SK-N-SH (cell line): Measurements from ENCODE around the gene SESN1. TPM values are rescaled to one million over a fixed set of nuclear protein-coding genes. Genes with fewer than 3 reads are reported as not detected.

Experiments used
- CTCF ChIA-PET: fragments of 300-600, 350-600 bp; formaldehyde crosslinking; extraction: SDS; loops from one replicate; lab custom pipeline; 2021; lab: Yijun Ruan, JAX
- POLR2A ChIA-PET: fragments of 350-600 bp; sonication (Branson Sonifier 250); formaldehyde crosslinking; extraction: SDS; loops from one replicate; lab custom pipeline; 2020; ENCODE audit warnings: antibody characterized with exemption, inconsistent platforms; lab: Yijun Ruan, JAX
- DNase-seq: peaks from one replicate; pipeline ENCODE4 v3.0.0; 2012
- H2AFZ ChIP-seq: fragments of 200-600 bp; sonication (generic); 2 replicates; pipeline ENCODE4 v1.8.1; 2016; ENCODE audit warnings: antibody characterized with exemption, mild to moderate bottlenecking, low read depth
- H3F3A ChIP-seq: fragments of 200-600 bp; sonication (generic); replicated peaks from 2 replicates; pipeline ENCODE3; 2016; ENCODE audit warnings: antibody characterized with exemption, mild to moderate bottlenecking; ENCODE audit not compliant: insufficient read depth
- H3K27ac ChIP-seq, 2 experiments: fragments of 200-500 bp in 1 of 2; fragments of 200-600 bp in 1 of 2; sonication (Bioruptor generic) in 1 of 2; sonication (generic), shearing (Covaris generic) in 1 of 2; 2 replicates each; pipeline versions ENCODE4 v1.5.1 to v1.6.1; 2014 to 2016; ENCODE audit warnings: low read depth in 2 of 2, inconsistent platforms in 1 of 2, low read length in 1 of 2, mild to moderate bottlenecking in 1 of 2, mixed read lengths in 1 of 2
- H3K27me3 ChIP-seq: fragments of 200-600 bp; sonication (generic), shearing (Covaris generic); 2 replicates; pipeline ENCODE4 v1.6.1; 2016; ENCODE audit warnings: mixed run types; ENCODE audit not compliant: insufficient read depth
- H3K36me3 ChIP-seq, 2 experiments: fragments of 200-500 bp in 1 of 2; fragments of 200-600 bp in 1 of 2; sonication (Bioruptor generic) in 1 of 2; sonication (generic) in 1 of 2; replicated peaks in 1 of 2; 2 replicates each; pipeline versions ENCODE3 to v1.5.1; 2014 to 2016; ENCODE audit warnings: low read length in 1 of 2, mild to moderate bottlenecking in 1 of 2; ENCODE audit not compliant: insufficient read depth in 2 of 2, control insufficient read depth in 1 of 2
- H3K4me1 ChIP-seq, 2 experiments: fragments of 200-500 bp in 1 of 2; fragments of 200-600 bp in 1 of 2; sonication (Bioruptor generic) in 1 of 2; sonication (generic), shearing (Covaris generic) in 1 of 2; 2 replicates each; pipeline versions ENCODE4 v1.5.1 to v1.6.1; 2014 to 2016; ENCODE audit warnings: low read depth in 1 of 2, low read length in 1 of 2, mixed run types in 1 of 2; ENCODE audit not compliant: insufficient read depth in 2 of 2, control insufficient read depth in 1 of 2
- H3K4me2 ChIP-seq: fragments of 200-600 bp; sonication (generic), shearing (Covaris generic); 2 replicates; pipeline ENCODE4 v1.6.1; 2017; ENCODE audit warnings: mixed run types
- H3K4me3 ChIP-seq, 2 experiments: fragments of 200-500 bp in 1 of 2; fragments of 200-600 bp in 1 of 2; sonication (Bioruptor generic) in 1 of 2; sonication (generic), shearing (Covaris generic) in 1 of 2; 2 replicates each; pipeline versions ENCODE4 v1.5.1 to v1.8.1; 2014 to 2016; ENCODE audit warnings: low read depth in 2 of 2, inconsistent platforms in 1 of 2, low read length in 1 of 2, mild to moderate bottlenecking in 1 of 2, mixed read lengths in 1 of 2, moderate library complexity in 1 of 2
- H3K79me2 ChIP-seq: fragments of 200-600 bp; sonication (generic); 2 replicates; pipeline ENCODE4 v1.8.1; 2017; ENCODE audit warnings: mild to moderate bottlenecking; ENCODE audit not compliant: insufficient read depth
- H3K9ac ChIP-seq: fragments of 200-600 bp; sonication (generic); 2 replicates; pipeline ENCODE4 v1.6.1; 2017; ENCODE audit warnings: mixed run types
- H3K9me2 ChIP-seq: fragments of 200-600 bp; sonication (generic); 2 replicates; pipeline ENCODE4 v1.6.1; 2017; ENCODE audit warnings: mixed run types
- H3K9me3 ChIP-seq: fragments of 200-600 bp; sonication (generic); 2 replicates; pipeline ENCODE4 v1.6.1; 2017; ENCODE audit warnings: mixed run types, mild to moderate bottlenecking, moderate library complexity
- H4K20me1 ChIP-seq: fragments of 200-600 bp; sonication (generic); 2 replicates; pipeline ENCODE4 v1.6.1; 2017; ENCODE audit warnings: mild to moderate bottlenecking, mixed run types; ENCODE audit not compliant: insufficient read depth
- CHD2 ChIP-seq: fragments of 150-350 bp; IDR thresholded peaks from 2 replicates; pipeline ENCODE4 v1.6.1; 2018; ENCODE audit warnings: low read length; ENCODE audit not compliant: partially characterized antibody
- ELF1 ChIP-seq: IDR thresholded peaks from 2 replicates; pipeline ENCODE4 v1.4.0; 2012
- EP300 ChIP-seq, 2 experiments: IDR thresholded peaks; 2 replicates each; pipeline versions ENCODE4 v1.4.0 to v1.6.1; 2012; ENCODE audit warnings: borderline replicate concordance in 1 of 2, low read depth in 1 of 2, low read length in 1 of 2
- EZH2phosphoT487 ChIP-seq: fragments of 200-600 bp; sonication (generic); IDR thresholded peaks from 2 replicates; pipeline ENCODE4 v1.6.1; 2017; ENCODE audit warnings: low read depth, mixed run types, mild to moderate bottlenecking, antibody characterized with exemption, moderate library complexity, borderline replicate concordance
- FOSL2 ChIP-seq: IDR thresholded peaks from 2 replicates; pipeline ENCODE4 v1.4.0; 2012; ENCODE audit warnings: low read depth, mild to moderate bottlenecking, moderate library complexity, borderline replicate concordance
- FOXJ3 ChIP-seq: sonication (generic); formaldehyde crosslinking; IDR thresholded peaks from 2 replicates; pipeline ENCODE4 v1.5.1; 2020; ENCODE audit warnings: mild to moderate bottlenecking, missing genetic modification reagents
- GABPA ChIP-seq: IDR thresholded peaks from 2 replicates; pipeline ENCODE4 v1.4.0; 2012; ENCODE audit warnings: low read depth, mild to moderate bottlenecking
- MXI1 ChIP-seq: IDR thresholded peaks from 2 replicates; pipeline ENCODE4 v1.6.1; 2012; ENCODE audit warnings: mild to moderate bottlenecking, low read depth, low read length, improper control_type of control experiment
- NFIC ChIP-seq: IDR thresholded peaks from 2 replicates; pipeline ENCODE4 v1.4.0; 2012; ENCODE audit warnings: borderline replicate concordance
- NRF1 ChIP-seq: IDR thresholded peaks from 2 replicates; pipeline ENCODE4 v1.6.1; 2012; ENCODE audit warnings: low read depth, mild to moderate bottlenecking, low read length
- POLR2AphosphoS5 ChIP-seq: IDR thresholded peaks from 2 replicates; pipeline ENCODE4 v1.6.1; 2012; ENCODE audit warnings: low read depth, low read length
- RAD21 ChIP-seq: IDR thresholded peaks from 2 replicates; pipeline ENCODE4 v1.6.1; 2012; ENCODE audit warnings: mild to moderate bottlenecking, low read length
- RXRA ChIP-seq: IDR thresholded peaks from 2 replicates; pipeline ENCODE4 v1.4.0; 2012; ENCODE audit warnings: low read depth, mild to moderate bottlenecking, borderline replicate concordance
- SIN3A ChIP-seq: IDR thresholded peaks from 2 replicates; pipeline ENCODE4 v1.6.1; 2012; ENCODE audit warnings: low read depth, mild to moderate bottlenecking, low read length, moderate library complexity, borderline replicate concordance
- SMC3 ChIP-seq: IDR thresholded peaks from 2 replicates; pipeline ENCODE4 v1.6.1; 2012; ENCODE audit warnings: low read depth, low read length, improper control_type of control experiment
- USF1 ChIP-seq: IDR thresholded peaks from 2 replicates; pipeline ENCODE4 v1.4.0; 2012; ENCODE audit warnings: low read depth, borderline replicate concordance
- ZBTB33 ChIP-seq: IDR thresholded peaks from 2 replicates; pipeline ENCODE4 v1.4.0; 2012; ENCODE audit warnings: low read depth, borderline replicate concordance
- WGBS: methylation state at CpG from one replicate; pipeline ENCODE4 v1.1.6; 2017; ENCODE audit warnings: low lambda C conversion rate; 5-methylcytosine and 5-hydroxymethylcytosine counted together
- polyA plus RNA-seq, 3 experiments: library from polyadenylated mRNA; depleted of rRNA; stranded (reverse); fragments of >200 nt; gene quantifications; 2 replicates each; pipeline ENCODE4 v1.2.3, GENCODE V29; 2012
- TF ChIP-seq, protein P1 (sequence below): IDR thresholded peaks from 2 replicates; pipeline ENCODE4; 2012
- TF ChIP-seq, protein P2 (sequence below): fragments of 150-350 bp; IDR thresholded peaks from 2 replicates; pipeline ENCODE4 v1.6.1; 2017; ENCODE audit warnings: antibody characterized with exemption, low read length, low read depth, borderline replicate concordance

Gene SESN1
- polyA plus RNA-seq, 1 of the 3 experiments (the other 2 are of a cell fraction): 13.1 TPM

- TF ChIP-seq MXI1 (no peak), FOSL2 (no peak), RAD21 (no peak), GABPA (no peak), FOXJ3 (no peak), USF1 (no peak), NFIC (no peak)
- TF ChIP-seq, protein P1, sequence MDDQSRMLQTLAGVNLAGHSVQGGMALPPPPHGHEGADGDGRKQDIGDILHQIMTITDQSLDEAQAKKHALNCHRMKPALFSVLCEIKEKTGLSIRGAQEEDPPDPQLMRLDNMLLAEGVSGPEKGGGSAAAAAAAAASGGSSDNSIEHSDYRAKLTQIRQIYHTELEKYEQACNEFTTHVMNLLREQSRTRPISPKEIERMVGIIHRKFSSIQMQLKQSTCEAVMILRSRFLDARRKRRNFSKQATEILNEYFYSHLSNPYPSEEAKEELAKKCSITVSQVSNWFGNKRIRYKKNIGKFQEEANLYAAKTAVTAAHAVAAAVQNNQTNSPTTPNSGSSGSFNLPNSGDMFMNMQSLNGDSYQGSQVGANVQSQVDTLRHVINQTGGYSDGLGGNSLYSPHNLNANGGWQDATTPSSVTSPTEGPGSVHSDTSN: no peak
- TF ChIP-seq, all 33 proteins: peak for 0
These were observed 38.8 kb downstream of the SESN1 start (continued) for GRCh38 chr6:109055771-109056235.

- no peak overlapping the region for H3K4me3 ChIP-seq
- CTCF ChIA-PET: interaction anchor here (1.8 kb wide), 1 partner anchor 20 kb away, joined by 7 read pairs; no protein-coding TSS in a partner anchor
- H3K9ac ChIP-seq: no peak overlapping the region
- POLR2A ChIA-PET: no interaction called here
- DNase-seq: no peak
- no peaks in the 10 kb centered on the region for H4K20me1 ChIP-seq
- no peaks in the 10 kb centered on the region for H3K79me2 ChIP-seq
- H3K27me3 ChIP-seq: no peaks in the 10 kb centered on the region
- 86% methylated on average over 2 of the region's 2 CpGs for WGBS
- no peak overlapping the region for H2AFZ ChIP-seq
- H3K36me3 ChIP-seq: peaks cover 0 to 4% of the 10 kb centered on the region in 2 experiments
- H3K4me2 ChIP-seq: no peak overlapping the region
- TF ChIP-seq, protein P2, sequence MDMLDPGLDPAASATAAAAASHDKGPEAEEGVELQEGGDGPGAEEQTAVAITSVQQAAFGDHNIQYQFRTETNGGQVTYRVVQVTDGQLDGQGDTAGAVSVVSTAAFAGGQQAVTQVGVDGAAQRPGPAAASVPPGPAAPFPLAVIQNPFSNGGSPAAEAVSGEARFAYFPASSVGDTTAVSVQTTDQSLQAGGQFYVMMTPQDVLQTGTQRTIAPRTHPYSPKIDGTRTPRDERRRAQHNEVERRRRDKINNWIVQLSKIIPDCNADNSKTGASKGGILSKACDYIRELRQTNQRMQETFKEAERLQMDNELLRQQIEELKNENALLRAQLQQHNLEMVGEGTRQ: no peak
- TF ChIP-seq ZBTB33 (no peak), EZH2phosphoT487 (no peak), SMC3 (no peak), POLR2AphosphoS5 (no peak), CHD2 (no peak), ELF1 (no peak), EP300 (IDR thresholded peaks at IDR 0.05; ENCODE audit: borderline replicate concordance in 1 of 2, low read depth in 1 of 2, low read length in 1 of 2) (no peak), MXI1 (no peak), RXRA (no peak), SIN3A (no peak), NRF1 (no peak)
- TF ChIP-seq, protein P1: no peak
- TF ChIP-seq, all 33 proteins: peak for 0
- no peak overlapping the region for H3K27ac ChIP-seq
- no peaks in the 10 kb centered on the region for H3K9me3 ChIP-seq
- no peaks in the 10 kb centered on the region for H3K9me2 ChIP-seq
- H3F3A ChIP-seq: peaks cover 3% of the 10 kb centered on the region
- H3K4me1 ChIP-seq: peaks cover 3 to 8% of the 10 kb centered on the region in 2 experiments; a peak in 3 of 4 replicates
These were observed 41.3 kb downstream of the SESN1 start for GRCh38 chr6:109053336-109053735.
